Activated CD8-positive, alpha-beta T cell treated with anti-CD3 and anti-CD28 coated beads for 36 hours (primary cell): ENCODE measurements around the gene RNF151. TPM values are rescaled to one million over a fixed set of nuclear protein-coding genes. Genes with fewer than 3 reads are reported as not detected.
A peak's percentile ranks its signal among the peaks of the same experiment; 100 is the strongest.

Source experiments
- ATAC-seq: fragments of 200-7000 bp; cut with Tn5 transposase; one replicate; pipeline ENCODE4 v1.10.0; 2021; ENCODE audit warnings: mild to moderate bottlenecking, moderate library complexity
- CTCF ChIA-PET: fragments of 350-600 bp; sonication (Branson Sonifier 250); formaldehyde crosslinking; loops from one replicate; lab custom pipeline; 2021; ENCODE audit warnings: antibody characterized with exemption; lab: Charles Lee
- POLR2A ChIA-PET: fragments of 350-600 bp; sonication (Branson Sonifier 250); formaldehyde crosslinking; loops from one replicate; lab custom pipeline; 2021; ENCODE audit warnings: antibody characterized with exemption; lab: Charles Lee
- DNase-seq: peaks from one replicate; pipeline ENCODE4 v3.0.0-alpha.2; 2020
- H3K27ac Mint-ChIP-seq: one replicate; pipeline ENCODE4 v1.8.0; 2021; ENCODE audit warnings: mild to moderate bottlenecking, mixed read lengths
- H3K27me3 Mint-ChIP-seq: one replicate; pipeline ENCODE4 v1.8.0; 2021; ENCODE audit warnings: mixed read lengths
- H3K36me3 Mint-ChIP-seq: one replicate; pipeline ENCODE4 v1.8.0; 2021; ENCODE audit warnings: low read depth, mixed read lengths
- H3K4me1 Mint-ChIP-seq: one replicate; pipeline ENCODE4 v1.8.0; 2021; ENCODE audit warnings: low read depth, mixed read lengths
- H3K4me3 Mint-ChIP-seq: one replicate; pipeline ENCODE4 v1.8.0; 2021; ENCODE audit warnings: mild to moderate bottlenecking, moderate library complexity, mixed read lengths
- H3K9me3 Mint-ChIP-seq: one replicate; pipeline ENCODE4 v1.8.0; 2021; ENCODE audit warnings: mixed read lengths
- CTCF ChIP-seq: fragments of 200-600 bp; IDR thresholded peaks from one replicate; pipeline ENCODE4 v1.8.0; 2022; ENCODE audit warnings: antibody characterized with exemption, mild to moderate bottlenecking
- intact Hi-C: fragments of 100-400 bp; cut with micrococcal nuclease; formaldehyde crosslinking; loops from one replicate; pipeline ENCODE4 v1.10.0; 2022
- total RNA-seq, 2 experiments: library from RNA; stranded (reverse); gene quantifications; one replicate each; pipeline ENCODE4 v1.2.3, GENCODE V29; 2021

The RNF151 gene
- total RNA-seq, 2 experiments from 2014 or later: not detected

DNA sequence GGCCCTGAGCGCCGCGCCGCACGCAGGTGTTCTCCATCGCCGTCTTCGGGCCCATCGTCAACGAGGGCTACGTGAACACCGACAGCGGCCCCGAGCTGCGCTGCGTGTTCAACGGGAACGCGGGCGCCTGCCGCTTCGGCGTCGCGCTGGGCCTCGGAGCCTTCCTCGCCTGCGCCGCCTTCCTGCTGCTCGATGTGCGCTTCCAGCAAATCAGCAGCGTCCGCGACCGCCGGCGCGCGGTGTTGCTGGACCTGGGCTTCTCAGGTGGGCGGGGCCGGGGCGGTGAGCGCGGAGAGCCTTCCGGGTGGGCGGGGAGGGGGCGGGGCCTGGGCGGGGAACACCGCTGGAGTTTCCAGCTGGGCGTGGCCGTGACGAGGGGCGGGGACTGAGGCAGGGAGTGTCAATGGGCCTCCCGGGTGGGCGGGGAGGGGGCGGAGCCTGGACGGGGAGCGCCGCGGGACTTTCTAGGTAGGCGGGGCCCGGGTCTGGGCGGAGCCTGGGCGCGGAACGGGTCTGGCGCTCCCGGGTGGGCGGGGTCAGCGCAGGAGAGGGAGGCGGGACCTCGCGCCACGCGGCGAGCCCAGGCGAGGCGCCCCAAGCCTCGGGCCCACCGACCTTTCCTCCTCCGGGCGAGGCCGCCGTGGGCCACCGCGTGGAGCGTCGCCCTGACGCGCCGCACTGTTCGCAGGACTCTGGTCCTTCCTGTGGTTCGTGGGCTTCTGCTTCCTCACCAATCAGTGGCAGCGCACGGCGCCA lies 25.5 kb downstream of the RNF151 start:
- Mint-ChIP-seq H3K4me3 (peak overlapping the region; percentile 71), H3K27me3 (peaks cover 18% of the 10 kb centered on the region), H3K9me3 (no peaks in the 10 kb centered on the region), H3K36me3 (peaks cover 7% of the 10 kb centered on the region), H3K27ac (peak overlapping the region; percentile 34), H3K4me1 (peaks cover 20% of the 10 kb centered on the region)
- DNase-seq (peak; percentile 98), ATAC-seq (peak; percentile 82)
- intact Hi-C loops: no loop called here
- CTCF ChIA-PET: interaction anchor here (1.1 to 3.2 kb wide), 2 partner anchors 12 to 20 kb away, joined by 3 to 34 read pairs; partner anchors contain the start of gene TBL3
- no peak for TF ChIP-seq CTCF
- POLR2A ChIA-PET: interaction anchor here (0.6 to 29.2 kb wide), 9 partner anchors 11 to 163 kb away, joined by 3 to 505 read pairs (median 4); partner anchors contain the start of genes NDUFB10, RNF151, RPS2 and TBL3

DNA sequence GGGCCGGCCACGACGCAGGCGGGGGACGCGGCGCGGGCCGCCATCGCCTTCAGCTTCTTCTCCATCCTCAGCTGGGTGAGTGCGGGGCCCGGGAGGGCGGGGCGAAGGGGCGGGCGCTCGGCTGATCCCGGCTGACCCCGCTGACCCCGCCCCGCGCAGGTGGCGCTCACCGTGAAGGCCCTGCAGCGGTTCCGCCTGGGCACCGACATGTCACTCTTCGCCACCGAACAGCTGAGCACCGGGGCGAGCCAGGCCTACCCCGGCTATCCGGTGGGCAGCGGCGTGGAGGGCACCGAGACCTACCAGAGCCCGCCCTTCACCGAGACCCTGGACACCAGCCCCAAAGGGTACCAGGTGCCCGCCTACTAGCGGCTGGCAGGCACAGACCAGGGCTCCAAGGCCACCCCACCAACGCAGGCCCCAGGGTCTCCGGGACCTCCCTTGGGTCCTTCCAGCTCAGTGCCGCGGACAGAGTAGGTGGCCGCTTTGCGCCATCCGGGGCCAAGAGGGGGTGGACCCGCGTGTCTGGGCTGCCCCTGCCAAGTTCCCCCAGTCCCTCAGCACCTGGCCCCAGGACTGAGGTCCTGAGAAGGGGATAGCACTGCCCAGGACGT lies 26.2 kb downstream of the RNF151 start:
- ChIA-PET POLR2A (interaction anchor here (0.6 to 29.2 kb wide), 7 partner anchors 10 to 162 kb away, joined by 3 to 505 read pairs (median 4); partner anchors contain the start of genes NDUFB10, RNF151, RPS2 and TBL3), CTCF (interaction anchor here (1.1 to 3.2 kb wide), 2 partner anchors 11 to 21 kb away, joined by 3 to 34 read pairs; partner anchors contain the start of gene TBL3)
- H3K4me1 Mint-ChIP-seq: peaks cover 23% of the 10 kb centered on the region
- no peak for DNase-seq
- H3K27me3 Mint-ChIP-seq: peaks cover 18% of the 10 kb centered on the region
- ATAC-seq: no peak
- H3K4me3 Mint-ChIP-seq: no peak overlapping the region
- H3K27ac Mint-ChIP-seq: no peak overlapping the region
- no peaks in the 10 kb centered on the region for H3K9me3 Mint-ChIP-seq
- TF ChIP-seq CTCF: no peak
- peaks cover 10% of the 10 kb centered on the region for H3K36me3 Mint-ChIP-seq
- intact Hi-C loops: no loop called here

DNA sequence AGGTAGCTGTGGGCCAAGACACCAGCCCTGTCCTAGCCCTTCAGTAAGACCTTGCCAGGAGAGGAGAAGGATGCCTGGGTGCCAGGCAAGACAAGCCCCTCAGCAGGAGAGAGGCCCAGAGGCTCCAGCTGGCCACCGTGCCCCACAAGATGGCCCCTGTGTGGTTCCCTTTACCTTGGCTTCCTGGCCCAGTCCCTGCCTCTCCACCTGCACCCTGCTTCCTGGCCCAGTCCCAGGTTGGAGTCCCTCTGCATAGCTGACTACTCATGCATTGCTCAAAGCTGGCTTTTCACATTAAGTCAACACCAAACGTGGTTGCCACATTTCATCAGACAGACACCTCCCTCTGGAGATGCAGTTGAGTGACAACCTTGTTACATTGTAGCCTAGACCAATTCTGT lies 27.1 kb downstream of the RNF151 start:
- ChIA-PET POLR2A (interaction anchor here (1.3 to 29.2 kb wide), 5 partner anchors 9 to 161 kb away, joined by 4 to 505 read pairs (median 4); partner anchors contain the start of genes NDUFB10, RNF151, RPS2 and TBL3), CTCF (interaction anchor here (0.7 to 3.2 kb wide), 3 partner anchors 10 to 147 kb away, joined by 5 to 34 read pairs (median 5); no protein-coding TSS in a partner anchor)
- TF ChIP-seq CTCF: no peak
- Mint-ChIP-seq H3K36me3 (peaks cover 15% of the 10 kb centered on the region), H3K9me3 (no peaks in the 10 kb centered on the region), H3K27me3 (peaks cover 12% of the 10 kb centered on the region), H3K4me3 (no peak overlapping the region), H3K27ac (no peak overlapping the region), H3K4me1 (peaks cover 23% of the 10 kb centered on the region)
- DNase-seq: no peak
- intact Hi-C loops: no loop called here
- no peak for ATAC-seq

GRCh38 chr16:1997494-1998359 lies 31.1 kb downstream of the RNF151 start:
- ChIA-PET POLR2A (interaction anchor here (0.9 to 29.2 kb wide), 5 partner anchors 10 to 154 kb away, joined by 3 to 505 read pairs (median 7); partner anchors contain the start of genes NDUFB10, NOXO1, RNF151 and RPS2), CTCF (interaction anchor here (1.0 kb wide), 1 partner anchor 25 kb away, joined by 3 read pairs; no protein-coding TSS in a partner anchor)
- no peak overlapping the region for H3K27ac Mint-ChIP-seq
- DNase-seq (no peak), ATAC-seq (no peak)
- H3K4me3 Mint-ChIP-seq: no peak overlapping the region
- no peak for TF ChIP-seq CTCF
- no peaks in the 10 kb centered on the region for H3K27me3 Mint-ChIP-seq
- H3K36me3 Mint-ChIP-seq: peaks cover 27% of the 10 kb centered on the region
- H3K9me3 Mint-ChIP-seq: no peaks in the 10 kb centered on the region
- H3K4me1 Mint-ChIP-seq: peaks cover 15% of the 10 kb centered on the region
- intact Hi-C loops: no loop called here
